ENCODE results near the gene C1orf105. TPM values are rescaled to one million over a fixed set of nuclear protein-coding genes. Genes with fewer than 3 reads are reported as not detected.

The C1orf105 gene
- total RNA-seq, 1 donor from 2014 or later = not detected

DNA sequence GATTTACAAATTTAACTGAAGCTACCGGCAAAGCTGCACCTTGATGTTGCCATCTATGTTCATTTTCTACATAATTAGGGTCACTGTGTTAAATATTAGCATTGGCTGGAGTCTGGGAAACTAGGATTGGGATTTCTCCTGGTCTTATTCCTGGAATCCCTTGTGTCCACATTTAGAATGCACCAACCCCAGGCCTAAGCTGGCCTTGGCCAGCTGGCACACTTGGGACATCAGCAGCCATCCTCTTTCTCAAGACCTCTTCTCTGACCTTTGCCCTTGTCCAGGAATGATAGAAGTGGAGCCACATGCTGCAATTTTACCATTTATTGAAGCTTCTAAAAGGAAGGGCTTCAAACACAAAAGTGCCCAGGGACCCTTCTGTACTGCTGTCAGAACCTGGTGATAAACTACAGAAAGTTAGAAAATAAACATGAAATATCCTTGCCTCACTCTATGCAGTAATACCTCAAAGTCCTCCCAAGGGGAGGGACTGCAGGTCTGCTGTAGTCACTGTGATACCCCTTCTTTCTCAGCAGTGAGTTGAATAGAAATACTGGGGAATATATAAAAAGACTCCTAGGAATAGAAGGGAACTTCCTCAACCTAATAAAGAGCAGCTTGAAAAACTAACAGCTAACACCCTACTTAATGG is 37.1 kb downstream of the C1orf105 start:
- H3K4me1 Mint-ChIP-seq = peaks cover 51% of the 10 kb centered on the region

DNA sequence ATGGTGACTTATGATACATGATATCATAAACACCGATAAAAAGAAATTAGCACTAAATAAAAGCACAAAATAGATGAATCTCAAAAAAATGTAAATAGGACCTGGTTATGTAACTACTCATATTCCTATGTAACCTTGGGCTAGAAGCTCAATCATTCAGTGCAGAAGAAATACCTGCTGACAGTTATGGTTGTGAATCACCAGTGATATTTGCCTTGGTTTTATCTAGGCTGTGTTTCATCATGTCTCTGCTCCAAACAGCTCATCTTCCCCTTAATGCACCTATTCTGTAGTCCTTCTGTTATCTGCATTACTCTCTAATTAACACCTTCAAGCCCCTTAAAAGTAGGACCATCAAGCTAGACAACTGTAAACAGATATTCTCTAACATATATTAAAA is 39.7 kb downstream of the C1orf105 start:
- no peaks in the 10 kb centered on the region for H3K27me3 Mint-ChIP-seq (ENCODE audit: low read depth)
- H3K4me1 Mint-ChIP-seq = peaks cover 35% of the 10 kb centered on the region
- H3K9me3 Mint-ChIP-seq = peaks cover 4% of the 10 kb centered on the region
- no peaks in the 10 kb centered on the region for H3K36me3 Mint-ChIP-seq
- no peak for DNase-seq (ENCODE audit: low spot score in 2 of 2, unreplicated experiment in 2 of 2)
- TF ChIP-seq CTCF (IDR thresholded peaks at IDR 0.05; ENCODE audit: unreplicated experiment) = no peak
- H3K4me3 Mint-ChIP-seq = no peak overlapping the region
- H3K27ac Mint-ChIP-seq = peak overlapping the region; percentile 27

More for the DNA sequence above, 37.1 kb downstream of the C1orf105 start:
- no peaks in the 10 kb centered on the region for H3K36me3 Mint-ChIP-seq
- DNase-seq (ENCODE audit: low spot score in 2 of 2, unreplicated experiment in 2 of 2) = no peak
- H3K9me3 Mint-ChIP-seq = peaks cover 4% of the 10 kb centered on the region
- H3K27ac Mint-ChIP-seq = no peak overlapping the region
- no peaks in the 10 kb centered on the region for H3K27me3 Mint-ChIP-seq (ENCODE audit: low read depth)
- no peak overlapping the region for H3K4me3 Mint-ChIP-seq
- no peak for TF ChIP-seq CTCF (IDR thresholded peaks at IDR 0.05; ENCODE audit: unreplicated experiment)

GRCh38 chr1:172460887-172461315 is 40.4 kb downstream of the C1orf105 start:
- no peak for DNase-seq (ENCODE audit: low spot score in 2 of 2, unreplicated experiment in 2 of 2)
- H3K36me3 Mint-ChIP-seq = no peaks in the 10 kb centered on the region
- TF ChIP-seq CTCF (IDR thresholded peaks at IDR 0.05; ENCODE audit: unreplicated experiment) = no peak
- H3K4me1 Mint-ChIP-seq = peaks cover 35% of the 10 kb centered on the region
- no peaks in the 10 kb centered on the region for H3K27me3 Mint-ChIP-seq (ENCODE audit: low read depth)
- H3K9me3 Mint-ChIP-seq = peaks cover 4% of the 10 kb centered on the region
- no peak overlapping the region for H3K4me3 Mint-ChIP-seq
- peak overlapping the region; percentile 82 for H3K27ac Mint-ChIP-seq

DNA sequence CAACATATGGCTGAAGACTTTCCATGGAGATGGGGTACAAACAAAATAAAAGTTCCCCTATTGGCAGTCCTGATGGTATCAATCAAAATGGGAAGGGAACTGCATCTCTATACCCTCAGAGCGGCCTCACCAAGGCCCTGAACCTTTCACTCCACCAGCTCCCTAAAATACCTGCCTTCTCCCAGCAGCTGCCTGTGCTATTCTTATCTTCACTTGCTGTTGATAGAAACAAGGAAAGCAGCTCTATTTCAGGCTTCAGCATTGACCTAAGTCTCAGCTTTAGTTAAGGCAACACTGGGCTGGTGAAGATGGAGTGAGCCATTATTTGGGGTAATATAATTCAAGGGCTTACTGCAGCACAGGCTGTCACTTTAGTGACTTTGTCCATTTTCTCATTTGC is 45.1 kb downstream of the C1orf105 start:
- Mint-ChIP-seq H3K9me3 (no peaks in the 10 kb centered on the region), H3K4me3 (no peak overlapping the region), H3K27ac (no peak overlapping the region), H3K27me3 (ENCODE audit: low read depth) (no peaks in the 10 kb centered on the region), H3K4me1 (peaks cover 14% of the 10 kb centered on the region), H3K36me3 (no peaks in the 10 kb centered on the region)
- no peak for DNase-seq (ENCODE audit: low spot score in 2 of 2, unreplicated experiment in 2 of 2)
- no peak for TF ChIP-seq CTCF (IDR thresholded peaks at IDR 0.05; ENCODE audit: unreplicated experiment)

- H3K36me3 Mint-ChIP-seq = no peaks in the 10 kb centered on the region
- no peaks in the 10 kb centered on the region for H3K27me3 Mint-ChIP-seq (ENCODE audit: low read depth)
- DNase-seq (ENCODE audit: low spot score in 2 of 2, unreplicated experiment in 2 of 2) = no peak
- no peak for TF ChIP-seq CTCF (IDR thresholded peaks at IDR 0.05; ENCODE audit: unreplicated experiment)
- no peak overlapping the region for H3K27ac Mint-ChIP-seq
- no peak overlapping the region for H3K4me3 Mint-ChIP-seq
- no peaks in the 10 kb centered on the region for H3K9me3 Mint-ChIP-seq
- H3K4me1 Mint-ChIP-seq = peaks cover 9% of the 10 kb centered on the region
These were observed 46.4 kb downstream of the C1orf105 start for GRCh38 chr1:172466795-172467407.

Data from mesothelial cell of epicardium (in vitro differentiated cells).